IMR-90 (cell line): ENCODE data around the gene PRSS21. TPM values are rescaled to one million over a fixed set of nuclear protein-coding genes. Genes with fewer than 3 reads are reported as not detected.

Experiments
- ATAC-seq: fragments of 200-7000 bp; cut with Tn5 transposase; 2 replicates; pipeline ENCODE4 v1.9.1; 2020; ENCODE audit warnings: low read depth, mild to moderate bottlenecking, moderate library complexity
- BruUV-seq: library from RNA; stranded (reverse); fragments of 400-500 nt; replicated peaks from 2 replicates; lab custom pipeline; 2021; lab: Mats Ljungman, UMichigan
- CTCF ChIA-PET: fragments of 300-600 bp; formaldehyde crosslinking; extraction: SDS; loops from one replicate; lab custom pipeline; 2021; ENCODE audit warnings: antibody characterized with exemption; lab: Yijun Ruan, JAX
- POLR2A ChIA-PET: fragments of 300-600 bp; sonication (Branson Sonifier 250); formaldehyde crosslinking; loops from one replicate; lab custom pipeline; 2022; ENCODE audit warnings: antibody characterized with exemption; ENCODE audit not compliant: unreplicated experiment; lab: Charles Lee
- DNase-seq: peaks from one replicate; pipeline ENCODE4 v3.0.0; 2013
- H2AFZ ChIP-seq: replicated peaks from 2 replicates; pipeline ENCODE3; 2013; ENCODE audit warnings: low read length, mild to moderate bottlenecking; ENCODE audit not compliant: poor library complexity
- H2AK5ac ChIP-seq: 2 replicates; pipeline ENCODE4 v1.6.1; 2013; ENCODE audit warnings: low read depth, low read length, inconsistent platforms
- H2AK9ac ChIP-seq: replicated peaks from 2 replicates; pipeline ENCODE3; 2013; ENCODE audit warnings: mild to moderate bottlenecking, low read depth, low read length, moderate library complexity; ENCODE audit not compliant: poor library complexity
- H2BK120ac ChIP-seq: 2 replicates; pipeline ENCODE4 v1.6.1; 2013; ENCODE audit warnings: low read depth, low read length, inconsistent platforms
- H2BK15ac ChIP-seq: 3 replicates; pipeline ENCODE4 v1.6.1; 2013; ENCODE audit warnings: low read depth, low read length, inconsistent platforms
- H2BK20ac ChIP-seq: 2 replicates; pipeline ENCODE4 v1.6.1; 2013; ENCODE audit warnings: low read depth, mild to moderate bottlenecking, inconsistent platforms, low read length, moderate library complexity
- H2BK5ac ChIP-seq: 2 replicates; pipeline ENCODE4 v1.6.1; 2013; ENCODE audit warnings: mild to moderate bottlenecking, low read depth, low read length, inconsistent platforms; ENCODE audit not compliant: poor library complexity, severe bottlenecking
- H3K14ac ChIP-seq: replicated peaks from 2 replicates; pipeline ENCODE4 v1.6.1; 2013; ENCODE audit warnings: low read depth, low read length, inconsistent platforms
- H3K18ac ChIP-seq: 2 replicates; pipeline ENCODE4 v1.6.1; 2013; ENCODE audit warnings: low read depth, low read length, control low read depth
- H3K23ac ChIP-seq: 2 replicates; pipeline ENCODE4 v1.6.1; 2013; ENCODE audit warnings: low read depth, low read length, inconsistent platforms
- H3K27ac ChIP-seq: 2 replicates; pipeline ENCODE4 v1.5.1; 2013; ENCODE audit warnings: mild to moderate bottlenecking, control low read depth, low read length; ENCODE audit not compliant: insufficient read depth
- H3K27me3 ChIP-seq: 2 replicates; pipeline ENCODE4 v1.6.1; 2013; ENCODE audit warnings: low read length; ENCODE audit not compliant: control insufficient read depth, insufficient read depth
- H3K36me3 ChIP-seq: 2 replicates; pipeline ENCODE4 v1.6.1; 2013; ENCODE audit warnings: low read length, mixed read lengths; ENCODE audit not compliant: control insufficient read depth, insufficient read depth
- H3K4ac ChIP-seq: 2 replicates; pipeline ENCODE4 v1.6.1; 2013; ENCODE audit warnings: low read depth, low read length, inconsistent platforms
- H3K4me1 ChIP-seq: 2 replicates; pipeline ENCODE4 v1.6.1; 2013; ENCODE audit warnings: low read length, mixed read lengths; ENCODE audit not compliant: control insufficient read depth, insufficient read depth
- H3K4me2 ChIP-seq: 2 replicates; pipeline ENCODE4 v1.6.1; 2013; ENCODE audit warnings: low read depth, mild to moderate bottlenecking, control low read depth, low read length, moderate library complexity
- H3K4me3 ChIP-seq: 2 replicates; pipeline ENCODE4 v1.5.1; 2013; ENCODE audit warnings: low read depth, mild to moderate bottlenecking, control low read depth, low read length, moderate library complexity; ENCODE audit not compliant: insufficient read depth
- H3K56ac ChIP-seq: 2 replicates; pipeline ENCODE4 v1.6.1; 2013; ENCODE audit warnings: low read length, inconsistent platforms; ENCODE audit not compliant: insufficient read depth; ENCODE audit errors: extremely low read depth
- H3K79me1 ChIP-seq, 2 experiments: 2 replicates each; pipeline ENCODE4 v1.6.1; 2013; ENCODE audit warnings: low read length in 2 of 2, inconsistent platforms in 1 of 2, low read depth in 1 of 2
- H3K9ac ChIP-seq: 2 replicates; pipeline ENCODE4 v1.6.1; 2013; ENCODE audit warnings: low read depth, low read length, control low read depth
- H3K9me1 ChIP-seq: 2 replicates; pipeline ENCODE4 v1.6.1; 2013; ENCODE audit warnings: low read length, inconsistent platforms; ENCODE audit not compliant: insufficient read depth
- H3K9me3 ChIP-seq: 2 replicates; pipeline ENCODE4 v1.6.1; 2013; ENCODE audit warnings: low read length; ENCODE audit not compliant: control insufficient read depth, insufficient read depth
- H4K20me1 ChIP-seq: 2 replicates; pipeline ENCODE4 v1.6.1; 2013; ENCODE audit warnings: low read length, inconsistent platforms; ENCODE audit not compliant: insufficient read depth
- H4K5ac ChIP-seq: 2 replicates; pipeline ENCODE4 v1.6.1; 2013; ENCODE audit warnings: mild to moderate bottlenecking, low read depth, low read length, control low read depth
- H4K8ac ChIP-seq, 2 experiments: 2 replicates each; pipeline ENCODE4 v1.6.1; 2013; ENCODE audit warnings: low read depth in 2 of 2, low read length in 2 of 2, control low read depth in 1 of 2, inconsistent platforms in 1 of 2
- H4K91ac ChIP-seq: 2 replicates; pipeline ENCODE4 v1.6.1; 2013; ENCODE audit warnings: low read depth, low read length, inconsistent platforms; ENCODE audit not compliant: insufficient read depth
- BHLHE40 ChIP-seq: fragments of 150-350 bp; IDR thresholded peaks from 2 replicates; pipeline ENCODE4 v1.6.1; 2016; ENCODE audit warnings: mild to moderate bottlenecking, low read depth, low read length
- CEBPB ChIP-seq: IDR thresholded peaks from 2 replicates; pipeline ENCODE4 v1.6.1; 2012; ENCODE audit warnings: low read depth, low read length, improper control_type of control experiment
- CHD1 ChIP-seq: IDR thresholded peaks from 2 replicates; pipeline ENCODE4 v1.6.1; 2012; ENCODE audit warnings: low read depth, low read length, improper control_type of control experiment
- CTCF ChIP-seq: conservative IDR thresholded peaks from 2 replicates; pipeline ENCODE4 v1.5.1; 2012; ENCODE audit warnings: mild to moderate bottlenecking, low read depth, low read length, improper control_type of control experiment
- ELK1 ChIP-seq: fragments of 150-350 bp; IDR thresholded peaks from 2 replicates; pipeline ENCODE4 v1.6.1; 2016; ENCODE audit warnings: low read depth, mild to moderate bottlenecking, low read length, moderate library complexity, borderline replicate concordance
- FOS ChIP-seq: fragments of 150-350 bp; IDR thresholded peaks from 2 replicates; pipeline ENCODE4 v1.6.1; 2016; ENCODE audit warnings: low read depth, low read length
- MAFK ChIP-seq: IDR thresholded peaks from 2 replicates; pipeline ENCODE4 v1.6.1; 2012; ENCODE audit warnings: low read depth, low read length, improper control_type of control experiment
- MXI1 ChIP-seq: IDR thresholded peaks from 2 replicates; pipeline ENCODE4 v1.6.1; 2012; ENCODE audit warnings: low read depth, mild to moderate bottlenecking, low read length, moderate library complexity, borderline replicate concordance
- NFE2L2 ChIP-seq: fragments of 150-350 bp; IDR thresholded peaks from 2 replicates; pipeline ENCODE4 v1.6.1; 2016; ENCODE audit warnings: low read depth, mild to moderate bottlenecking, low read length
- POLR2A ChIP-seq: IDR thresholded peaks from 2 replicates; pipeline ENCODE4 v1.6.1; 2012; ENCODE audit warnings: mild to moderate bottlenecking, low read depth, low read length
- RAD21 ChIP-seq: IDR thresholded peaks from 2 replicates; pipeline ENCODE4 v1.6.1; 2012; ENCODE audit warnings: low read length, improper control_type of control experiment
- RCOR1 ChIP-seq: IDR thresholded peaks from 2 replicates; pipeline ENCODE4 v1.6.1; 2012; ENCODE audit warnings: mild to moderate bottlenecking, low read length, improper control_type of control experiment; ENCODE audit not compliant: insufficient replicate concordance
- RFX5 ChIP-seq: IDR thresholded peaks from 2 replicates; pipeline ENCODE4 v1.8.0; 2012; ENCODE audit warnings: low read depth, mild to moderate bottlenecking, low read length, moderate library complexity
- SMC3 ChIP-seq: fragments of 150-350 bp; IDR thresholded peaks from 2 replicates; pipeline ENCODE4 v1.6.1; 2016; ENCODE audit warnings: low read depth, mild to moderate bottlenecking, antibody characterized with exemption, low read length, moderate library complexity
- USF2 ChIP-seq: fragments of 150-350 bp; IDR thresholded peaks from 2 replicates; pipeline ENCODE4 v1.6.1; 2017; ENCODE audit warnings: mild to moderate bottlenecking, antibody characterized with exemption, low read length, low read depth
- WGBS, 2 experiments: methylation state at CpG; one replicate each; pipeline versions ENCODE4 v1.1.5 to v1.1.7; 2013; ENCODE audit warnings: missing lambda C conversion rate in 2 of 2; ENCODE audit not compliant: insufficient read length in 1 of 2; ENCODE audit errors: extremely low coverage in 2 of 2; 5-methylcytosine and 5-hydroxymethylcytosine counted together
- dilution Hi-C: fragments of 300-500 bp; cut with HindIII; formaldehyde crosslinking; loops from one replicate; pipeline ENCODE4 v1.14.3; 2018; ENCODE audit warnings: low sequenced_read_pairs; ENCODE audit not compliant: unreplicated experiment
- in situ Hi-C: fragments of 300-500 bp; cut with MboI; formaldehyde crosslinking; loops from 3 replicates; pipeline ENCODE4 v1.14.3; 2019; ENCODE audit warnings: low sequenced_read_pairs, inconsistent platforms, mixed read lengths
- intact Hi-C: fragments of 100-400 bp; cut with micrococcal nuclease; formaldehyde crosslinking; loops from 2 replicates; pipeline ENCODE4 v1.10.0; 2022
- polyA plus RNA-seq, 3 experiments: library from polyadenylated mRNA; depleted of rRNA; stranded (reverse); fragments of >200 nt; gene quantifications; 2 replicates each; pipeline ENCODE4 v1.2.3, GENCODE V29; 2012; ENCODE audit warnings: low replicate concordance in 1 of 3
- total RNA-seq: library from RNA; depleted of rRNA; stranded (reverse); fragments of >200 nt; gene quantifications from 2 replicates; pipeline ENCODE4 v1.2.3, GENCODE V29; 2012

PRSS21 gene
- total and polyA plus RNA-seq, 2 of the 4 experiments (the other 2 are of a cell fraction): 0.21 TPM; not detected in 1

GRCh38 chr16:2822158-2822495, 5.1 kb downstream of the PRSS21 start:
- Histone ChIP-seq H3K4me2 (no peak overlapping the region), H3K14ac (no peak overlapping the region), H3K18ac (no peak overlapping the region), H3K27ac (no peak overlapping the region), H2AFZ (no peak overlapping the region), H3K9ac (no peak overlapping the region), H2AK9ac (no peak overlapping the region), H3K27me3 (peaks cover 56% of the 10 kb centered on the region), H3K36me3 (no peaks in the 10 kb centered on the region), H3K79me1 (no peaks in the 10 kb centered on the region), H3K9me1 (no peaks in the 10 kb centered on the region), H4K91ac (no peak overlapping the region), H2BK20ac (no peak overlapping the region), H3K4ac (no peak overlapping the region), H2AK5ac (no peak overlapping the region), H4K20me1 (no peaks in the 10 kb centered on the region), H4K8ac (no peak overlapping the region), H2BK15ac (no peak overlapping the region), H3K9me3 (no peaks in the 10 kb centered on the region), H2BK120ac (no peak overlapping the region), H4K5ac (no peak overlapping the region), H3K56ac (no peak overlapping the region), H2BK5ac (no peak overlapping the region), H3K23ac (no peak overlapping the region), H3K4me1 (no peaks in the 10 kb centered on the region), H3K4me3 (no peak overlapping the region)
- no peak for TF ChIP-seq FOS
- no peak for TF ChIP-seq NFE2L2
- no peak for TF ChIP-seq MAFK
- TF ChIP-seq RCOR1: no peak
- no peak for TF ChIP-seq CTCF
- TF ChIP-seq POLR2A: no peak
- TF ChIP-seq CHD1: no peak
- no peak for TF ChIP-seq RAD21
- no peak for TF ChIP-seq BHLHE40
- no peak for TF ChIP-seq CEBPB
- no peak for TF ChIP-seq MXI1
- TF ChIP-seq USF2: no peak
- no peak for TF ChIP-seq RFX5
- no peak for TF ChIP-seq SMC3
- TF ChIP-seq ELK1: no peak
- intact Hi-C loops: no loop called here
- WGBS, 2 experiments: 35% methylated on average over 2 of the region's 8 CpGs; no CpG with 5 or more reads in 1 of the 2 experiments
- in situ Hi-C loops: no loop called here
- BruUV-seq: no TSS peak
- dilution Hi-C loops: no loop called here
- ChIA-PET CTCF (interaction anchor here (1.0 kb wide), 1 partner anchor 16 kb away, joined by 3 read pairs; no protein-coding TSS in a partner anchor), POLR2A (no interaction called here)
- DNase-seq (no peak), ATAC-seq (no peak)
